Hematopoietic multipotent progenitor cell treated with erythropoietin and hydrocortisone succinate and interleukin-3 and kit ligand, for 6 days (in vitro differentiated cells): ENCODE results near the gene DNA2.

Experiments
- DNase-seq: peaks from one replicate; pipeline ENCODE4 v3.0.0-alpha.2; 2015

The DNA2 gene

DNA sequence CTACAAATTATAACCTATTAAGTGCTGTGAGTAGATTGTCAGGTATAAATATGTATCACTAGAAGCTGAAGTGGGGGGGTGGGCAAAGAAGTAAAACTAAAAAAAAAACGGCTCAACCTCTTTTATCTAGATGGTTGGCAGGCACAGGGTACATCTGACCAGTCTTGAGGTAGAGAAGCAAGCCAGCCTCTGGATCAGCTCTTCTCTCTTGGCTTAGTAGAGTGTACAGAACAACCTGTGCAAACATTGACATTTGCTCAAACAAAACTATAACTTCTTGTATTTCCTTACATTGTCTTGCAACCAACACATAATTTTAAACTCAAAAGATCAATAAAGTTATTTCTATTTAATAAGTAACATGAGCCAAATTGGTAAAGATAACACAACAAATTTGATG, 25.6 kb downstream of the DNA2 start:
- DNase-seq: no peak

- no peak for DNase-seq
Measured at GRCh38 chr10:68442971-68443370, 28.8 kb downstream of the DNA2 start.

GRCh38 chr10:68440898-68441297, 30.9 kb downstream of the DNA2 start:
- no peak for DNase-seq

GRCh38 chr10:68435803-68436202, 36.0 kb downstream of the DNA2 start:
- peak; percentile 75 for DNase-seq

GRCh38 chr10:68434657-68435056, 37.1 kb downstream of the DNA2 start:
- no peak for DNase-seq

DNA sequence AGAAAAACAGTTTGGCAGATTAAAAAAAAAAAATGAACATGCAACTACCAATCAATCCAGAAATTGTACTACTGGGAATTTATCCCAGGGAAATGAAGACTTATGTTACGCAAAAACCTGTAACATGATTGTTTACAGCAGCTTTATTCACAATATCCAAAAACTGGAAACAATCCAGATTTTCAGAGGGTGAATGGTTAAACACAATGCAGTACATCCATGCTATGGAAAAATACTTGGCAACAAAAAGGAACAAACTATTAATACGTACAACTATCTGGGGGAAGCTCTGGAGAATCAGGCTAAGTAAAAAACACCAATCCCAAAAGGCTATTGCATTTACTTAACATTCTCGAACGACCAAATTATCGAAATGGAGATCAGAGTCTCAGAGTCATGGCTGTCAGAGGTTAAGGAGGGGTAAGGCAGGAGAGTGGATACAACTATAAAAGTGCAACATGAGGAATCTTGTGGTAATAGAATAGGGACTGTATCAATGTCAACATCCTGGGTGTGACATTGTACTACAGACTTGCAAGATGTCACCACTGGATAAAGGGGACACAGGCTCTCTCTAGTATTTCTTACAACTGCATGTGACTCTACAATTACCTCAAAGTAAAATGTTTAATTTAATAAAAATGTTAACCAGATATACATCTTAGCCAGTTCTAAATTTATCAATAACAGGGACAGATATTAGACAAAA, 43.2 kb downstream of the DNA2 start:
- peak; percentile 52 for DNase-seq

GRCh38 chr10:68424454-68425014, 47.2 kb downstream of the DNA2 start:
- no peak for DNase-seq

DNA sequence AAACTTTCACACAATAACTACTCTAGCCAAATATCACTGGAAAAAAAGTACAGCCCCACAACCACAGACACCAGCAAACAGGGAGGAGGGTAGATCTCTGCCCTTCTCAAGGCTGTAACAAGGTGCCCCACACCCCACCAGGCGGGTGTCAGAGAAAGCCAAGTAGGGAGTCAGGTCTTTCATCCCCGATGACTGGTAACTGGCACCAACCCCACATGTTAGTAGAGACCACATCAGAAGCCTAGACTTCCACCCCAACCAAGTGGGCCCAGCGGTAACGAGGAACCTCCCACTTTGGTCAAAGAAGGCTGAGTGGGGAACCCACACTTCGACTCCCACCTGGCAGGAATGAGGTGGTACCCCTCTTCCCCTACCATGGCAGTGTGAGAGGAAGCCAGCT, 48.3 kb downstream of the DNA2 start:
- DNase-seq: no peak

- no peak for DNase-seq
Measured at GRCh38 chr10:68419376-68419775, 52.4 kb downstream of the DNA2 start.

GRCh38 chr10:68408898-68409518, 62.8 kb downstream of the DNA2 start:
- no peak for DNase-seq

- peak; percentile 78 for DNase-seq
Measured at GRCh38 chr10:68406815-68407548, 64.8 kb downstream of the DNA2 start, which contains the start of gene RUFY2. RUFY2 (minus strand) TSS chr10:68407277; CDS start chr10:68407189, 88 bp downstream.

DNA sequence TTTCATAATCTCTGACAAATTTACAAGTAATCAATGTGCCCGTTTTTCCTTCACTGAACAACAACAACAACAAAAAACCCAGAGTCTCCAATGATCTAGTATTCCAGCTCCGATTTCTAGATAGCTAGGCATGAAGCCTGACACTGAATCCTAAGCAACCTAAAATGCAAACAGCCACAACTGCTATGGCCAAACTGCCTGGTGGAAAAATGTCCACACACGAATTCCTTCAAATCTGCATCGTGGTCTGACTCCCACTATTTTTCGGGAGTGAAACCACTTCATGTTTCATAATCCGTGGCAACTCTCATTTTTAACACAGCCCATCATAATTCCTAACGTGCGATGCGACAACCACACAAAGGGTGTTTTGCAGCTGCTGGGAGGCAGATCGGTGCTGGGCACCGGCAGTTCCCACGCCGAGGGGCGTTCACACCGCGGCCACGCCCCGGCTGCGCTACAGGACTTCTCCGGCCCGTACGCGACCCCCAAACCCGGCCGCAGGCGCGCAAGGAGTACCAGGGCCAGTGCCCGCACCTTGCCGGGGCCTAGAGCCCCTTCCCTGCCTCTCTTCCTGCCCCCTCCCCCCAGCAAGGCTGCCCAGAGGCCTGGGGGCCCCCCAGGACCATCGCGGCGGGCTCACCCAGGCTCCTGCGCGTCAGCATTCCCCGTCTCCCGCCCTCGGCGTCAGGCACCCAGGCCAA, 65.5 kb downstream of the DNA2 start:
- peak; percentile 79 for DNase-seq

DNA sequence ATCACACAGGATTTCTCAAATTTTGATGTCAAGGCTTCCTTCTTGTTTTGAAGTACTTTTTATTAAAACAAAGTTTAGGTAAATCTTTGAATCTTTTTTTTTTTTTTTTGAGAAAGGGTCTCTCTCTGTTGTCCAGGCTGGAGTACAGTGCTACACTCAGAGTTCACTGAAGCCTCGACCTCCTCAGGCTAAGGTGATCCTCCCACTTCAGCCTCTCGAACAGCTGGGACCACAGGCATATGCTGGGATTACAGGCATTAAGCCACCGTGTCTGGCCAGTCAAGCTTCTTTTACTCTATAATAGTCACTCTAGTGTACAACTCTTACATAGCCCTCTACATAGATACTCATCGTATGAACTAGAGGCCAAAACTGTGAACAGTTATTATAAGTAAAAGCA, 68.1 kb downstream of the DNA2 start:
- DNase-seq: no peak

- no peak for DNase-seq
Measured at GRCh38 chr10:68402276-68402675, 69.5 kb downstream of the DNA2 start.

DNA sequence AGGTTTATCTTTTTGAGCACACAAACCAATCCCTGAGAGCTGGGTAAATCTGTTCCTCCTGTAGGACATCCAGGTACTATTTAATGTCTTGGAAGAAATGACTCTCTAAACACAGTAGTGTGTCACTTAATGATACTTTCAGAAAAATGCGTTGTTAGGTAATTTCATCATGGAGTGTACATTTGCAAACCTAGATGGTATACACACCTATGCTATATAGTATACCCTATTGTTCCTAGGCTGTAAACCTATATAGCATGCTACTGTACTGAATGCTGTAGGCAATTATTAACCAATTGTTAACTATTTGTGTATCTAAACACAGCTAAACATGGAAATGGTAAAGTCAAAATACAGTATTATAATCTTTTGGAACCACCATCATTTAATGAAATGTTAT, 74.8 kb downstream of the DNA2 start:
- DNase-seq: no peak

DNA sequence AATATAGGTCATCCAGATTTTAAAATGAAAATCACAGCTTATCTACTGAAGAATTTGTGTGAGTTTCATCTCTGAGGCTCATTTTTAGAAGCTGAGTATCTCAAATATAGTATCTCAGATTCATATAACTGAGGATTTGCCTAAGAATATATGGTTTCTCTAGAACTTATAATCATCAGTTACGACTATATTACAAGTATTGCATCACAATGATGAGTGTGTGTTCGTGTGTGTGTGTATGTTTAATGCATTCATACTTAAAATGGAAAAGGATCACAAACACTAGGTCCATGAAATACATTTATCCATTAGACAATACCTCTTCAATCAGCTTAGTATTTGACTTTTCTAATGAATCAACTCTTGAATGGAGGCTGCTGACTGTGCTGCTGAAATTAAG, 86.0 kb downstream of the DNA2 start:
- no peak for DNase-seq

GRCh38 chr10:68371604-68372003, 100.2 kb downstream of the DNA2 start:
- no peak for DNase-seq

DNA sequence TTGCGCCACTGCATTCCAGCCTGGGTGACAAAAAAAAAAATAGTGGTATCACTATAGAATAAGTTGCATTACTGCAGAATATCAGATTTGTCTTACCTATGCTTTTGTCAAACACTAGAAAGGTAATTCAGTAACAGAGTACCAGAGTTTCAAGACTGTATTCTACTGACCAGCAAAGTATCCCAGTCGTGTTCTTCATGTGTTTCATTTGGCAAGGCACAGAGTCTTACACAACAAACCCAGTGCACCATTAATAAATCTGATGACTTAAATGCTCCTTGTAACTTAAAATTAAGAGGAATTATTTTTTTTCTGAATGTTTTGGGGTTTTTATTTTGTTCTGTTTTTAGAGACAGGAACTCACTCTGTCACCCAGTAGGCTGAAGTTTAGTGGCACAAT, 104.7 kb downstream of the DNA2 start:
- no peak for DNase-seq

GRCh38 chr10:68366600-68366999, 105.2 kb downstream of the DNA2 start:
- DNase-seq: no peak

DNA sequence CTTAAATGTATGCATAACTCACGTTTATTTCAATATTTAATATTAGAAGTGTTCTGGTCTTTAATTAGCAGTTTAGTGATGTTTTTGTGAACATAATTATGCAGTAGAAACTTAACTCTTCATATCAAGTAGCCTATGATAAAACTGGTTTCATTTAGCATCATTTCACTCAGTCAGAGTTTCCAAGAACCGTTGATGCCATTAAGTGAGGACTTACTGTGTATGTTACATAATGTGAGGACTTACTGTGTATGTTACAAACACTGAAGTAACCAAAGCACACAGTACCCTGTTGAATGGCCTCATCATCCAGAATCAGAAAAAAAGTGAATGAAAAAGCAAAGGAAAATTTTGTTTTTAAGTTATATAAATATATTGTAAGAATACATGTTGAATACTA, 106.2 kb downstream of the DNA2 start:
- no peak for DNase-seq

- DNase-seq: no peak
Measured at GRCh38 chr10:68364101-68364886, 107.5 kb downstream of the DNA2 start.
